ENCODE results near the gene CCNB1IP1. TPM values are rescaled to one million over a fixed set of nuclear protein-coding genes. Genes with fewer than 3 reads are reported as not detected.

CCNB1IP1 gene
- total and polyA plus RNA-seq, 2 of the 8 experiments (the other 6 are each of a cell fraction or from before 2014, with no cell fraction given) = 173 to 277 TPM

DNA sequence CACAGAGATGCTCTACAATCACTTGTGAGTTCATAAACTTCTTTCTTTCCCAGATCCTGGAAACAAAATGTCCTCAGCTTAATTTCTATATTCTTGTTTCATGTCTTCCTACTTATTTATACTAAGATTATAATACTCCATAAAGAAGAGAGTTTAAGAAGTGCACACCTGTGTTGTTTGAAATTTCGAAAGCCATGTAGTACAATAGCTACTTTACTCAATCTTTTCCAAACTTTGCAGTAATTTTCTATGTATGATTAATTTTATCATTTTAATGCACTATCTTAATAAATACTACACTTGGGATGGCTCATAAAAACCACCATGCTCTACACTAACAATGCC, 27.0 kb downstream of the CCNB1IP1 start:
- Histone ChIP-seq H2AFZ (ENCODE audit: low read length) (no peak overlapping the region), H3K9me3 (ENCODE audit: insufficient read depth in 2 of 2, low read depth in 1 of 2, low read length in 1 of 2) (no peaks in the 10 kb centered on the region; a peak in 1 of 4 replicates), H3K14ac (ENCODE audit: insufficient read length) (no peak overlapping the region), H4K91ac (replicated peaks; ENCODE audit: insufficient read length, low read length) (no peak overlapping the region), H2BK20ac (ENCODE audit: low read length) (no peak overlapping the region), H3K23ac (ENCODE audit: insufficient read length) (no peak overlapping the region), H3K9ac (replicated peaks in 1 of 4; ENCODE audit: extremely low read depth in 1 of 4, low read depth in 3 of 4, low read length in 3 of 4) (no peak overlapping the region), H3K36me3 (ENCODE audit: control insufficient read depth in 2 of 4, insufficient read depth in 4 of 4, low read length in 3 of 4) (peaks cover 0 to 6% (median under 1%) of the 10 kb centered on the region in 4 experiments; a peak in 4 of 8 replicates), H2BK120ac (replicated peaks; ENCODE audit: low read depth, low read length) (no peak overlapping the region), H2BK15ac (ENCODE audit: low read length) (no peak overlapping the region), H2BK12ac (ENCODE audit: low read depth, low read length) (no peak overlapping the region), H3K23me2 (ENCODE audit: low read depth, low read length) (peaks cover 4% of the 10 kb centered on the region), H3K4me3 (ENCODE audit: extremely low read depth in 1 of 4, insufficient read depth in 2 of 4, low read depth in 3 of 4, low read length in 4 of 4) (peak overlapping the region in 1 of 4 experiments; percentile 78; a peak in 4 of 8 replicates), H2BK5ac (ENCODE audit: low read depth, low read length) (no peak overlapping the region), H3K4me2 (ENCODE audit: insufficient read depth in 1 of 2, low read depth in 2 of 2, low read length in 2 of 2) (no peak overlapping the region; a peak in 1 of 4 replicates), H3K27me3 (replicated peaks in 1 of 4; ENCODE audit: control insufficient read depth in 3 of 4, extremely low read depth in 1 of 4, insufficient read depth in 3 of 4, low read length in 3 of 4) (no peaks in the 10 kb centered on the region), H2AK5ac (ENCODE audit: low read depth, low read length) (no peak overlapping the region), H4K5ac (ENCODE audit: insufficient read length, low read depth, low read length) (no peak overlapping the region), H3K4me1 (replicated peaks in 1 of 4; ENCODE audit: control insufficient read depth in 3 of 4, insufficient read depth in 4 of 4, low read length in 3 of 4) (no peaks in the 10 kb centered on the region), H3K18ac (ENCODE audit: extremely low read depth, low read length) (no peak overlapping the region), H4K20me1 (replicated peaks in 1 of 2; ENCODE audit: control insufficient read depth in 1 of 2, insufficient read depth in 2 of 2, low read length in 2 of 2) (no peaks in the 10 kb centered on the region), H3K56ac (replicated peaks; ENCODE audit: insufficient read length, low read depth, low read length) (no peak overlapping the region), H3K79me2 (ENCODE audit: control insufficient read depth in 1 of 2, insufficient read depth in 2 of 2, low read length in 2 of 2) (peaks cover 0 to 24% of the 10 kb centered on the region in 2 experiments; a peak in 2 of 4 replicates), H3K27ac (ENCODE audit: low read depth, low read length) (no peak overlapping the region), H3K79me1 (ENCODE audit: low read depth, low read length) (peaks cover 5% of the 10 kb centered on the region; the same call in 1 of the 2 replicates), H4K8ac (ENCODE audit: extremely low read depth, insufficient read depth, low read length) (no peak overlapping the region), H3K4ac (replicated peaks; ENCODE audit: insufficient read length, low read depth, low read length) (no peak overlapping the region)
- CTCF ChIA-PET (ENCODE audit: partially characterized antibody) = interaction anchor here (0.7 to 2.5 kb wide), 5 partner anchors 10 to 287 kb away, joined by 3 to 10 read pairs (median 3); no protein-coding TSS in a partner anchor
- no peak for TF ChIP-seq KDM1A (IDR thresholded peaks at IDR 0.05; ENCODE audit: borderline replicate concordance, low read length)
- no peak for TF ChIP-seq CHD2 (IDR thresholded peaks at IDR 0.05; ENCODE audit: low read length)
- TF ChIP-seq, protein P1, sequence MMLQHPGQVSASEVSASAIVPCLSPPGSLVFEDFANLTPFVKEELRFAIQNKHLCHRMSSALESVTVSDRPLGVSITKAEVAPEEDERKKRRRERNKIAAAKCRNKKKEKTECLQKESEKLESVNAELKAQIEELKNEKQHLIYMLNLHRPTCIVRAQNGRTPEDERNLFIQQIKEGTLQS (IDR thresholded peaks at IDR 0.05; ENCODE audit: insufficient read depth, low read depth, low read length) = no peak
- FAIRE-seq = no peak
- POLR2A ChIA-PET (ENCODE audit: partially characterized antibody) = interaction anchor here (0.6 to 2.8 kb wide), 7 partner anchors 12 to 301 kb away, joined by 3 to 10 read pairs (median 4); no protein-coding TSS in a partner anchor
- 100% methylated on average over 1 of the region's 1 CpG; no CpG with 5 or more reads in 1 of the 2 experiments for WGBS, 2 experiments (ENCODE audit: extremely low coverage in 1 of 2, insufficient coverage in 1 of 2, insufficient read length in 1 of 2, insufficient replicate concordance in 2 of 2, low coverage in 1 of 2, low lambda C conversion rate in 2 of 2, missing lambda C conversion rate in 1 of 2)
- no peak for DNase-seq (ENCODE audit: low read depth in 1 of 2, low spot score in 2 of 2)
